GM12865 (cell line): Measurements from ENCODE around the gene FAM131A.

Experiments used
- DNase-seq: peaks from one replicate; pipeline ENCODE4 v3.0.0; 2010; ENCODE audit warnings: low read depth
- H3K4me3 ChIP-seq: 2 replicates; pipeline ENCODE4 v1.5.1; 2011; ENCODE audit warnings: mild to moderate bottlenecking, low read depth, low read length, control low read depth
- CTCF ChIP-seq: IDR thresholded peaks from 2 replicates; pipeline ENCODE4 v1.5.1; 2011; ENCODE audit warnings: low read length, control low read depth, low read depth, inconsistent platforms; ENCODE audit not compliant: insufficient read depth; ENCODE audit errors: missing control alignments

The FAM131A gene

DNA sequence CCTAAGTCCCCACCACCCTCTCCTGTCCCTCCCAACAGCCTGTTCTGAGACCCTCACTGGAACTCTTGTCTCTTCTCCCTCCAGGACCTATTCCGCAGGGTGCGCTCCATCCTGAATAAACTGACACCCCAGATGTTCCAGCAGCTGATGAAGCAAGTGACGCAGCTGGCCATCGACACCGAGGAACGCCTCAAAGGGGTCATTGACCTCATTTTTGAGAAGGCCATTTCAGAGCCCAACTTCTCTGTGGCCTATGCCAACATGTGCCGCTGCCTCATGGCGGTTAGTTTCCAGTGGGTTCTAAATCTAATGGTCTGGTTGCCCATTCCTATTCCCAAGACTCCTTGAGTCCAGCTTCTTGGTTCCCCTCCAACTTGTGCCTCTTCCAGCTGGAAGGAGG lies 13.7 kb upstream of the FAM131A start:
- DNase-seq = no peak
- TF ChIP-seq CTCF = no peak
- no peak overlapping the region for H3K4me3 ChIP-seq

GRCh38 chr3:184325269-184325668 lies 12.1 kb upstream of the FAM131A start:
- DNase-seq = no peak
- H3K4me3 ChIP-seq = no peak overlapping the region

GRCh38 chr3:184325715-184326369 lies 11.6 kb upstream of the FAM131A start:
- H3K4me3 ChIP-seq = no peak overlapping the region
- no peak for TF ChIP-seq CTCF
- DNase-seq = no peak

More at GRCh38 chr3:184325269-184325668, 12.1 kb upstream of the FAM131A start:
- TF ChIP-seq CTCF = no peak

GRCh38 chr3:184327171-184327570 lies 10.2 kb upstream of the FAM131A start:
- no peak for TF ChIP-seq CTCF
- H3K4me3 ChIP-seq = no peak overlapping the region
- DNase-seq = no peak

DNA sequence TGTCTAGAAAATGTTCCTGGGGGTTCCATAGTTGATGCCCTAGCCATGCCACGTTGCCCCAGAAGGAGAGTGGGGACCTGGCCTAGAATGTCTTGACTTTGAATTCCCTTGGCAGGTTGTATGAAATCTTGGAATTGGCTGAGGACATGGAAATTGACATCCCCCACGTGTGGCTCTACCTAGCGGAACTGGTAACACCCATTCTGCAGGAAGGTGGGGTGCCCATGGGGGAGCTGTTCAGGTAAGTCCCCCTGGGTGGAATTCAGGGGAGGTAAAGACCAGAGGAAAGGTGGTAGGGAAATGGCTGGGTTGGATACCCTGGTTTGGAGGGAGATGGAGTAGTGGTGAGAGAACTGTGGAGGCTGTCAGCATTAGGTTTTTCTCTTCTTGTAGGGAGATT lies 8.9 kb upstream of the FAM131A start:
- no peak overlapping the region for H3K4me3 ChIP-seq
- TF ChIP-seq CTCF = no peak
- DNase-seq = no peak

GRCh38 chr3:184332370-184333090 lies 4.9 kb upstream of the FAM131A start:
- TF ChIP-seq CTCF = no peak
- no peak overlapping the region for H3K4me3 ChIP-seq

More at GRCh38 chr3:184332370-184333090, 4.9 kb upstream of the FAM131A start:
- DNase-seq = no peak
